GM20431 (cell line): ENCODE results near the gene COL5A3.

Experiments
- in situ Hi-C: fragments of 300-500 bp; cut with MseI, MboI; formaldehyde crosslinking; loops from one replicate; pipeline ENCODE4 v1.15.0; 2020; ENCODE audit warnings: low sequenced_read_pairs; ENCODE audit not compliant: unreplicated experiment

COL5A3 gene

GRCh38 chr19:9981406-9982260 is 28.7 kb downstream of the COL5A3 start:
- in situ Hi-C loops = no loop called here

- in situ Hi-C loops = no loop called here
Measured at GRCh38 chr19:9972103-9972502, 38.2 kb downstream of the COL5A3 start.

GRCh38 chr19:9971166-9971897 is 39.0 kb downstream of the COL5A3 start:
- in situ Hi-C loops = no loop called here

- in situ Hi-C loops = no loop called here
Measured at GRCh38 chr19:9970481-9970880, 39.8 kb downstream of the COL5A3 start.

- in situ Hi-C loops = no loop called here
Measured at GRCh38 chr19:9969688-9969975, 40.7 kb downstream of the COL5A3 start.

GRCh38 chr19:9968820-9969687 is 41.2 kb downstream of the COL5A3 start:
- in situ Hi-C loops = no loop called here

GRCh38 chr19:9967326-9967725 is 43.0 kb downstream of the COL5A3 start:
- in situ Hi-C loops = no loop called here

GRCh38 chr19:9966448-9966847 is 43.9 kb downstream of the COL5A3 start:
- in situ Hi-C loops = no loop called here

- in situ Hi-C loops = no loop called here
Measured at GRCh38 chr19:9966024-9966423, 44.3 kb downstream of the COL5A3 start.

GRCh38 chr19:9962623-9963290 is 47.5 kb downstream of the COL5A3 start:
- in situ Hi-C loops = no loop called here

GRCh38 chr19:9961103-9961502 is 49.2 kb downstream of the COL5A3 start:
- in situ Hi-C loops = no loop called here

- in situ Hi-C loops = no loop called here
Measured at GRCh38 chr19:9958379-9958821, 51.9 kb downstream of the COL5A3 start.

GRCh38 chr19:9956956-9957355 is 53.3 kb downstream of the COL5A3 start:
- in situ Hi-C loops = no loop called here

- in situ Hi-C loops = no loop called here
Measured at GRCh38 chr19:9953802-9954542, 56.3 kb downstream of the COL5A3 start.

- in situ Hi-C loops = no loop called here
Measured at GRCh38 chr19:9952276-9952675, 58.0 kb downstream of the COL5A3 start.

- in situ Hi-C loops = loop anchor here (25.0 kb wide), 1 partner anchor 440 kb away; the partner anchor contains the start of gene TYK2
Measured at GRCh38 chr19:9947441-9947840, 62.9 kb downstream of the COL5A3 start.

GRCh38 chr19:9946528-9947125 is 63.7 kb downstream of the COL5A3 start:
- in situ Hi-C loops = loop anchor here (25.0 kb wide), 1 partner anchor 441 kb away; the partner anchor contains the start of gene TYK2

- in situ Hi-C loops = loop anchor here (25.0 kb wide), 1 partner anchor 442 kb away; the partner anchor contains the start of gene TYK2
Measured at GRCh38 chr19:9945319-9945966, 64.9 kb downstream of the COL5A3 start.
